GM18873 (cell line): ENCODE measurements around the gene GNAI3.
"Not testable (repeated sequence)": the region's sequence is repeated elsewhere in the genome, so short reads cannot be mapped to it uniquely, and the experiment has no call there.

ENCODE experiments used
- ATAC-seq: cut with Tn5 transposase; IDR thresholded peaks from one replicate; pipeline ENCODE4 v1.9.1; 2021; ENCODE audit warnings: mild to moderate bottlenecking, moderate library complexity, moderate number of reproducible peaks; ENCODE audit not compliant: unreplicated experiment, low FRiP score

The GNAI3 gene

GRCh38 chr1:109655615-109656519 is 107.5 kb downstream of the GNAI3 start, which contains the start of gene GSTM4:
GSTM4 (plus strand) TSS chr1:109656099; CDS start chr1:109656390, 291 bp downstream.
- ATAC-seq = peak; percentile 66

- ATAC-seq = no peak
These were observed 109.0 kb downstream of the GNAI3 start for GRCh38 chr1:109657395-109657794.

GRCh38 chr1:109657970-109658369 is 109.6 kb downstream of the GNAI3 start:
- ATAC-seq = no peak

- ATAC-seq = no peak
These were observed 110.2 kb downstream of the GNAI3 start for GRCh38 chr1:109658533-109659042.

GRCh38 chr1:109659145-109659544 is 110.7 kb downstream of the GNAI3 start:
- ATAC-seq = no peak

GRCh38 chr1:109659997-109660690 is 111.7 kb downstream of the GNAI3 start:
- no peak for ATAC-seq

GRCh38 chr1:109660691-109661026 is 112.2 kb downstream of the GNAI3 start:
- not testable (repeated sequence) for ATAC-seq

- ATAC-seq = no peak
These were observed 113.0 kb downstream of the GNAI3 start for GRCh38 chr1:109661391-109661790.

- ATAC-seq = no peak
These were observed 116.3 kb downstream of the GNAI3 start for GRCh38 chr1:109664671-109665070.

- no peak for ATAC-seq
These were observed 119.2 kb downstream of the GNAI3 start, which contains the start of gene GSTM2 for GRCh38 chr1:109667452-109668122. GSTM2 (plus strand) TSS chr1:109668057; CDS start chr1:109668116, 59 bp downstream.
